GM18505 (cell line): ENCODE measurements around the gene USP37.
"Not testable (repeated sequence)": the region's sequence is repeated elsewhere in the genome, so short reads cannot be mapped to it uniquely, and the experiment has no call there.

ENCODE experiments used
- ATAC-seq: cut with Tn5 transposase; IDR thresholded peaks from one replicate; pipeline ENCODE4 v1.9.1; 2021; ENCODE audit not compliant: unreplicated experiment
- POLR2A ChIP-seq: IDR thresholded peaks from 4 replicates; pipeline ENCODE4 v1.6.1; 2011; ENCODE audit warnings: borderline replicate concordance; ENCODE audit not compliant: insufficient read depth, insufficient read length; ENCODE audit errors: extremely low read depth

USP37 gene

GRCh38 chr2:218570850-218571249 is 2.7 kb upstream of the USP37 start:
- TF ChIP-seq POLR2A: no peak
- ATAC-seq: no peak

GRCh38 chr2:218569661-218570500 is 1.7 kb upstream of the USP37 start:
- no peak for ATAC-seq
- no peak for TF ChIP-seq POLR2A

- peak; percentile 24 for ATAC-seq
- peak; percentile 62 for TF ChIP-seq POLR2A
These were observed 884 bp upstream of the USP37 start for GRCh38 chr2:218569038-218569431.

GRCh38 chr2:218567797-218568189 is 358 bp downstream of the USP37 start:
- TF ChIP-seq POLR2A: no peak
- ATAC-seq: peak; percentile 33

- ATAC-seq: no peak
- TF ChIP-seq POLR2A: no peak
These were observed 1.9 kb downstream of the USP37 start for GRCh38 chr2:218566296-218566695.

- no peak for ATAC-seq
- no peak for TF ChIP-seq POLR2A
These were observed 4.1 kb downstream of the USP37 start for GRCh38 chr2:218564056-218564455.

GRCh38 chr2:218558986-218559385 is 9.2 kb downstream of the USP37 start:
- TF ChIP-seq POLR2A: no peak
- no peak for ATAC-seq

- no peak for TF ChIP-seq POLR2A
- ATAC-seq: no peak
These were observed 10.2 kb downstream of the USP37 start for GRCh38 chr2:218557941-218558340.

GRCh38 chr2:218555527-218555926 is 12.6 kb downstream of the USP37 start:
- no peak for TF ChIP-seq POLR2A
- ATAC-seq: no peak

GRCh38 chr2:218554225-218554624 is 13.9 kb downstream of the USP37 start:
- ATAC-seq: not testable (repeated sequence)

- no peak for ATAC-seq
- no peak for TF ChIP-seq POLR2A
These were observed 20.2 kb downstream of the USP37 start for GRCh38 chr2:218547978-218548377.

GRCh38 chr2:218547511-218547910 is 20.6 kb downstream of the USP37 start:
- no peak for ATAC-seq
- no peak for TF ChIP-seq POLR2A

- TF ChIP-seq POLR2A: no peak
- no peak for ATAC-seq
These were observed 22.1 kb downstream of the USP37 start for GRCh38 chr2:218546012-218546411.

GRCh38 chr2:218540015-218540414 is 28.1 kb downstream of the USP37 start:
- no peak for TF ChIP-seq POLR2A
- ATAC-seq: no peak
